Neuronal stem cell (in vitro differentiated cells): ENCODE data around the gene GAN.

Source experiments
- DNase-seq: peaks from one replicate; pipeline ENCODE4 v3.0.0-alpha.2; 2013; ENCODE audit warnings: low spot score
- H2AFZ ChIP-seq: one replicate; pipeline ENCODE4 v1.6.1; 2013; ENCODE audit warnings: mild to moderate bottlenecking, low read length, inconsistent platforms
- H2AK5ac ChIP-seq: 2 replicates; pipeline ENCODE4 v1.6.1; 2013; ENCODE audit warnings: low read depth, mild to moderate bottlenecking, inconsistent platforms, low read length, moderate library complexity, mixed read lengths
- H2BK120ac ChIP-seq: 2 replicates; pipeline ENCODE4 v1.6.1; 2013; ENCODE audit warnings: low read depth, mild to moderate bottlenecking, inconsistent platforms, low read length, moderate library complexity, mixed read lengths
- H2BK12ac ChIP-seq: one replicate; pipeline ENCODE4 v1.6.1; 2013; ENCODE audit warnings: low read length, inconsistent platforms
- H2BK15ac ChIP-seq: 2 replicates; pipeline ENCODE4 v1.6.1; 2013; ENCODE audit warnings: mild to moderate bottlenecking, low read length, inconsistent platforms, mixed read lengths
- H2BK5ac ChIP-seq: one replicate; pipeline ENCODE4 v1.6.1; 2013; ENCODE audit warnings: inconsistent platforms, mild to moderate bottlenecking, low read length, moderate library complexity
- H3K14ac ChIP-seq: one replicate; pipeline ENCODE4 v1.6.1; 2013; ENCODE audit warnings: low read length, inconsistent platforms
- H3K18ac ChIP-seq: 2 replicates; pipeline ENCODE4 v1.6.1; 2013; ENCODE audit warnings: low read length, inconsistent platforms
- H3K23ac ChIP-seq: 2 replicates; pipeline ENCODE4 v1.6.1; 2013; ENCODE audit warnings: low read depth, mild to moderate bottlenecking, mixed read lengths, low read length, inconsistent platforms; ENCODE audit not compliant: poor library complexity
- H3K27ac ChIP-seq: replicated peaks from 3 replicates; pipeline ENCODE4 v1.5.1; 2013; ENCODE audit warnings: low read length, inconsistent platforms
- H3K27me3 ChIP-seq, 3 experiments: 2 replicates each; pipeline ENCODE4 v1.6.1; 2013; ENCODE audit warnings: low read length in 3 of 3, mild to moderate bottlenecking in 2 of 3, inconsistent platforms in 1 of 3, low read depth in 1 of 3, mixed read lengths in 1 of 3, moderate library complexity in 1 of 3; ENCODE audit not compliant: control insufficient read depth in 3 of 3, insufficient read depth in 3 of 3
- H3K36me3 ChIP-seq, 2 donors: replicated peaks in 1 of 2; 2 replicates each; pipeline ENCODE4 v1.6.1; 2013; ENCODE audit warnings: low read length in 2 of 2; ENCODE audit not compliant: control insufficient read depth in 2 of 2, insufficient read depth in 2 of 2
- H3K4ac ChIP-seq: 2 replicates; pipeline ENCODE4 v1.6.1; 2013; ENCODE audit warnings: inconsistent platforms, mild to moderate bottlenecking, low read length, moderate library complexity
- H3K4me1 ChIP-seq, 2 donors: 1 replicate in 1 of 2; 2 replicates in 1 of 2; pipeline ENCODE4 v1.6.1; 2013; ENCODE audit warnings: low read length in 2 of 2, low read depth in 1 of 2; ENCODE audit not compliant: control insufficient read depth in 2 of 2, insufficient read depth in 1 of 2
- H3K4me2 ChIP-seq: one replicate; pipeline ENCODE4 v1.6.1; 2013; ENCODE audit warnings: mild to moderate bottlenecking, low read length, inconsistent platforms; ENCODE audit not compliant: insufficient read depth, poor library complexity, severe bottlenecking
- H3K4me3 ChIP-seq, 2 donors: 2 replicates each; pipeline ENCODE4 v1.5.1; 2013; ENCODE audit warnings: low read length in 2 of 2, mild to moderate bottlenecking in 2 of 2, inconsistent platforms in 1 of 2, moderate library complexity in 1 of 2
- H3K79me1 ChIP-seq: one replicate; pipeline ENCODE4 v1.6.1; 2013; ENCODE audit warnings: low read depth, mild to moderate bottlenecking, inconsistent platforms, low read length, moderate library complexity
- H3K9ac ChIP-seq: one replicate; pipeline ENCODE4 v1.6.1; 2013; ENCODE audit warnings: mild to moderate bottlenecking, low read depth, low read length, inconsistent platforms; ENCODE audit not compliant: poor library complexity
- H3K9me3 ChIP-seq, 2 donors: replicated peaks in 1 of 2; 2 replicates each; pipeline versions ENCODE3 to v1.6.1; 2013; ENCODE audit warnings: low read length in 2 of 2, mild to moderate bottlenecking in 2 of 2, inconsistent platforms in 1 of 2, low read depth in 1 of 2, mixed read lengths in 1 of 2, moderate library complexity in 1 of 2; ENCODE audit not compliant: control insufficient read depth in 2 of 2, insufficient read depth in 1 of 2
- H4K8ac ChIP-seq: one replicate; pipeline ENCODE4 v1.6.1; 2013; ENCODE audit warnings: low read depth, mild to moderate bottlenecking, inconsistent platforms, low read length, moderate library complexity
- H4K91ac ChIP-seq: one replicate; pipeline ENCODE4 v1.6.1; 2013; ENCODE audit warnings: low read length, low read depth, mild to moderate bottlenecking, inconsistent platforms; ENCODE audit not compliant: poor library complexity
- WGBS, 2 donors: extraction: QIAGEN DNeasy Blood & Tissue Kit; methylation state at CpG; one replicate each; pipeline ENCODE4 v1.1.7; 2013; ENCODE audit warnings: missing lambda C conversion rate in 2 of 2, mixed read lengths in 1 of 2; ENCODE audit not compliant: insufficient read length in 2 of 2, insufficient replicate concordance in 1 of 2; ENCODE audit errors: extremely low coverage in 2 of 2; 5-methylcytosine and 5-hydroxymethylcytosine counted together

The GAN gene

GRCh38 chr16:81313701-81314602 is 810 bp upstream of the GAN start:
- Histone ChIP-seq H3K27ac (peak overlapping the region; percentile 11), H2BK12ac (no peak overlapping the region), H3K27me3 (no peaks in the 10 kb centered on the region), H3K18ac (peak overlapping the region; percentile 50), H3K9ac (peak overlapping the region; percentile 83), H2AFZ (peak overlapping the region; percentile 98), H3K4me3 (peak overlapping the region; percentile 85 to 93), H3K4me2 (peak overlapping the region; percentile 70), H3K36me3 (peaks cover 2 to 11% of the 10 kb centered on the region in 2 donors), H2BK120ac (no peak overlapping the region), H2AK5ac (no peak overlapping the region), H3K14ac (no peak overlapping the region), H2BK15ac (no peak overlapping the region), H3K4me1 (peaks cover 0 to 2% of the 10 kb centered on the region in 2 donors), H3K9me3 (no peaks in the 10 kb centered on the region), H4K8ac (no peak overlapping the region), H2BK5ac (no peak overlapping the region), H4K91ac (no peak overlapping the region), H3K23ac (no peak overlapping the region), H3K79me1 (peaks cover 2% of the 10 kb centered on the region), H3K4ac (no peak overlapping the region)
- DNase-seq = peak; percentile 24
- no CpG with 5 or more reads among the region's 16 CpGs for WGBS, 2 donors

GRCh38 chr16:81315271-81316175 is 761 bp downstream of the GAN start:
- no peak overlapping the region for H4K91ac ChIP-seq
- peak overlapping the region; percentile 97 for H3K9ac ChIP-seq
- no peak overlapping the region for H2AK5ac ChIP-seq
- H3K23ac ChIP-seq = peak overlapping the region; percentile 90
- peaks cover 0 to 2% of the 10 kb centered on the region in 2 donors for H3K4me1 ChIP-seq
- no peak overlapping the region for H2BK120ac ChIP-seq
- H3K27me3 ChIP-seq = no peaks in the 10 kb centered on the region
- peaks cover 2% of the 10 kb centered on the region for H3K79me1 ChIP-seq
- peak overlapping the region; percentile 93 for H3K18ac ChIP-seq
- no CpG with 5 or more reads among the region's 88 CpGs for WGBS, 2 donors
- no peak overlapping the region for H2BK12ac ChIP-seq
- H3K4me3 ChIP-seq = peak overlapping the region; percentile 93 to 96
- no peak overlapping the region for H3K4ac ChIP-seq
- peak overlapping the region; percentile 98 for H2AFZ ChIP-seq
- H4K8ac ChIP-seq = no peak overlapping the region
- H3K4me2 ChIP-seq = peak overlapping the region; percentile 87
- no peak overlapping the region for H2BK15ac ChIP-seq
- DNase-seq = peak; percentile 23
- H3K36me3 ChIP-seq = peaks cover 2 to 11% of the 10 kb centered on the region in 2 donors
- H3K14ac ChIP-seq = no peak overlapping the region
- no peak overlapping the region for H3K27ac ChIP-seq
- no peaks in the 10 kb centered on the region for H3K9me3 ChIP-seq
- no peak overlapping the region for H2BK5ac ChIP-seq

GRCh38 chr16:81316176-81316496 is 1.4 kb downstream of the GAN start:
- H3K79me1 ChIP-seq = peaks cover 2% of the 10 kb centered on the region
- no peak overlapping the region for H2AK5ac ChIP-seq
- H3K14ac ChIP-seq = no peak overlapping the region
- H3K18ac ChIP-seq = no peak overlapping the region
- no peak overlapping the region for H2BK5ac ChIP-seq
- H3K9me3 ChIP-seq = no peaks in the 10 kb centered on the region
- no peak overlapping the region for H3K27ac ChIP-seq
- no peak overlapping the region for H2BK120ac ChIP-seq
- no peak overlapping the region for H3K4ac ChIP-seq
- no peak overlapping the region for H2AFZ ChIP-seq
- H2BK15ac ChIP-seq = no peak overlapping the region
- no peak overlapping the region for H4K8ac ChIP-seq
- DNase-seq = no peak
- whole genome bisulfite sequencing, 2 donors = no CpG with 5 or more reads among the region's 5 CpGs
- H3K9ac ChIP-seq = no peak overlapping the region
- H3K4me2 ChIP-seq = no peak overlapping the region
- H2BK12ac ChIP-seq = no peak overlapping the region
- H3K4me1 ChIP-seq = peaks cover 0 to 2% of the 10 kb centered on the region in 2 donors
- no peaks in the 10 kb centered on the region for H3K27me3 ChIP-seq
- peak overlapping the region in 1 of 2 donors; percentile 93 for H3K4me3 ChIP-seq
- H3K36me3 ChIP-seq = peaks cover 2 to 11% of the 10 kb centered on the region in 2 donors
- H3K23ac ChIP-seq = no peak overlapping the region
- H4K91ac ChIP-seq = no peak overlapping the region

GRCh38 chr16:81318711-81319110 is 3.9 kb downstream of the GAN start:
- H3K4me1 ChIP-seq = peaks cover 0 to 3% of the 10 kb centered on the region in 2 donors
- no peak overlapping the region for H3K18ac ChIP-seq
- H2BK15ac ChIP-seq = no peak overlapping the region
- H4K91ac ChIP-seq = no peak overlapping the region
- no peak overlapping the region for H2AFZ ChIP-seq
- H3K4me2 ChIP-seq = no peak overlapping the region
- H2BK120ac ChIP-seq = no peak overlapping the region
- no peak overlapping the region for H3K4ac ChIP-seq
- WGBS, 2 donors = no CpG with 5 or more reads among the region's 7 CpGs
- no peaks in the 10 kb centered on the region for H3K27me3 ChIP-seq
- H3K4me3 ChIP-seq = no peak overlapping the region
- H3K79me1 ChIP-seq = peaks cover 2% of the 10 kb centered on the region
- H3K9me3 ChIP-seq = no peaks in the 10 kb centered on the region
- no peaks in the 10 kb centered on the region for H3K36me3 ChIP-seq
- H3K14ac ChIP-seq = no peak overlapping the region
- DNase-seq = no peak
- H4K8ac ChIP-seq = no peak overlapping the region
- H2BK5ac ChIP-seq = no peak overlapping the region
- H3K9ac ChIP-seq = no peak overlapping the region
- H3K23ac ChIP-seq = no peak overlapping the region
- H2BK12ac ChIP-seq = no peak overlapping the region
- H2AK5ac ChIP-seq = no peak overlapping the region
- H3K27ac ChIP-seq = no peak overlapping the region
